WI38 (cell line): Measurements from ENCODE around the gene KRTAP12-3.

Experiments used
- H3K4me3 ChIP-seq: 2 replicates; pipeline ENCODE4 v1.5.1; 2011; ENCODE audit warnings: low read depth, mild to moderate bottlenecking, control low read depth, low read length
- CTCF ChIP-seq: IDR thresholded peaks from 2 replicates; pipeline ENCODE4 v1.5.1; 2012; ENCODE audit warnings: low read depth, mild to moderate bottlenecking, control low read depth, low read length

Gene KRTAP12-3

GRCh38 chr21:44704636-44705001, 46.9 kb downstream of the KRTAP12-3 start:
- no peak for TF ChIP-seq CTCF
- H3K4me3 ChIP-seq, result no peak overlapping the region

GRCh38 chr21:44706026-44706705, 48.4 kb downstream of the KRTAP12-3 start:
- no peak overlapping the region for H3K4me3 ChIP-seq
- TF ChIP-seq CTCF, result no peak

- no peak overlapping the region for H3K4me3 ChIP-seq
- TF ChIP-seq CTCF, result no peak
These were observed 49.2 kb downstream of the KRTAP12-3 start for GRCh38 chr21:44706706-44707581.
